Measurements from ENCODE around the gene CD244. TPM values are rescaled to one million over a fixed set of nuclear protein-coding genes. Genes with fewer than 3 reads are reported as not detected.

Gene CD244
- total RNA-seq, 6 donors from 2014 or later, result 0.78 to 4.1 (median 2.0) TPM

GRCh38 chr1:160781186-160781766, 81.4 kb downstream of the CD244 start:
- Histone ChIP-seq H3K27me3 (no peaks in the 10 kb centered on the region), H3K36me3 (no peaks in the 10 kb centered on the region), H3K4me3 (no peak overlapping the region), H3K4me1 (peaks cover 0 to 26% (median 6%) of the 10 kb centered on the region in 4 donors), H3K9me3 (no peaks in the 10 kb centered on the region), H3K27ac (peak overlapping the region; percentile 47 to 80 (median 72))
- no peak for TF ChIP-seq CTCF (IDR thresholded peaks at IDR 0.05)
- no peak for TF ChIP-seq POLR2AphosphoS5 (IDR thresholded peaks at IDR 0.05)
- TF ChIP-seq POLR2A (IDR thresholded peaks at IDR 0.05), result no peak
- TF ChIP-seq EP300 (IDR thresholded peaks at IDR 0.05), result no peak
- WGBS, 2 donors, result 62 to 68% methylated on average over 7 to 8 of the region's 8 CpGs
- peak; percentile 61 to 88 for ATAC-seq (ENCODE audit: low FRiP score in 2 of 2)
- peak in 1 of 2 donors; percentile 85 for DNase-seq

- ATAC-seq (ENCODE audit: low FRiP score in 2 of 2), result no peak
- Histone ChIP-seq H3K27ac (peak overlapping the region in 2 of 4 donors; percentile 30 to 65), H3K9me3 (no peaks in the 10 kb centered on the region), H3K4me1 (peaks cover 0 to 26% (median 6%) of the 10 kb centered on the region in 4 donors), H3K4me3 (no peak overlapping the region), H3K36me3 (no peaks in the 10 kb centered on the region), H3K27me3 (no peaks in the 10 kb centered on the region)
- DNase-seq, result no peak
- WGBS, 2 donors, result 58 to 67% methylated on average over 2 of the region's 2 CpGs
- TF ChIP-seq EP300 (IDR thresholded peaks at IDR 0.05), result no peak
- no peak for TF ChIP-seq POLR2A (IDR thresholded peaks at IDR 0.05)
- no peak for TF ChIP-seq POLR2AphosphoS5 (IDR thresholded peaks at IDR 0.05)
- TF ChIP-seq CTCF (IDR thresholded peaks at IDR 0.05), result no peak
Observed at GRCh38 chr1:160780398-160780755, 82.3 kb downstream of the CD244 start.

Other genes with a start within 250 kb of the CD244 start
- gene SLAMF1, start 215.8 kb downstream of the CD244 start, total RNA-seq, result 1 to 10 TPM in 4 of 6 donors, under 1 TPM in 2; 0.11 to 3.9 (median 1.5) TPM
- 10 to 100 TPM in 5 of 6 donors, 1 to 10 TPM in 1; 9.4 to 32.1 (median 16.3) TPM for gene CD48, start 151.1 kb downstream of the CD244 start, total RNA-seq
- 10 to 100 TPM in 2 of 6 donors, 1 to 10 TPM in 3, under 1 TPM in 1; 0.67 to 17.2 (median 3.5) TPM for gene SLAMF7, start 123.6 kb downstream of the CD244 start, total RNA-seq
- gene LY9, start 66.7 kb downstream of the CD244 start, total RNA-seq, result 1 to 10 TPM in 5 of 6 donors, under 1 TPM in 1; 0.78 to 6.7 (median 2.3) TPM
- gene ITLN1, start 22.3 kb upstream of the CD244 start, total RNA-seq, result 10 to 100 TPM in 1 of 6 donors, 1 to 10 TPM in 4, not detected in 1; 1.2 to 28.8 (median 2.2) TPM
- 10 to 100 TPM; 21.4 to 63.8 (median 38.8) TPM for gene ITLN2, start 91.9 kb upstream of the CD244 start, total RNA-seq
- 100 to 1,000 TPM in 5 of 6 donors, 10 to 100 TPM in 1; 99.0 to 209 (median 172) TPM for gene F11R, start 158.3 kb upstream of the CD244 start, total RNA-seq
- gene TSTD1, start 176.1 kb upstream of the CD244 start, total RNA-seq, result 100 to 1,000 TPM in 4 of 6 donors, 10 to 100 TPM in 2; 56.2 to 170 (median 113) TPM
- 100 to 1,000 TPM in 1 of 6 donors, 10 to 100 TPM in 5; 78.2 to 151 (median 84.2) TPM for gene USF1, start 183.1 kb upstream of the CD244 start, total RNA-seq
- 10 to 100 TPM; 26.8 to 69.9 (median 51.2) TPM for gene ARHGAP30, start 207.0 kb upstream of the CD244 start, total RNA-seq
- 10 to 100 TPM in 4 of 6 donors, 1 to 10 TPM in 2; 5.2 to 19.9 (median 12.1) TPM for gene NECTIN4, start 226.7 kb upstream of the CD244 start, total RNA-seq
- gene KLHDC9, start 235.5 kb upstream of the CD244 start, total RNA-seq, result 10 to 100 TPM in 1 of 6 donors, 1 to 10 TPM in 4, not detected in 1; 6.5 to 12.3 (median 7.4) TPM

All from upper lobe of left lung (tissue), 6 donors.